HG03175 (cell line): ENCODE measurements around the gene SMYD4.
"Not testable (repeated sequence)": the region's sequence is repeated elsewhere in the genome, so short reads cannot be mapped to it uniquely, and the experiment has no call there.

Experiments
- ATAC-seq: cut with Tn5 transposase; IDR thresholded peaks from one replicate; pipeline ENCODE4 v1.9.1; 2021; ENCODE audit warnings: mild to moderate bottlenecking, moderate library complexity; ENCODE audit not compliant: unreplicated experiment

The SMYD4 gene

DNA sequence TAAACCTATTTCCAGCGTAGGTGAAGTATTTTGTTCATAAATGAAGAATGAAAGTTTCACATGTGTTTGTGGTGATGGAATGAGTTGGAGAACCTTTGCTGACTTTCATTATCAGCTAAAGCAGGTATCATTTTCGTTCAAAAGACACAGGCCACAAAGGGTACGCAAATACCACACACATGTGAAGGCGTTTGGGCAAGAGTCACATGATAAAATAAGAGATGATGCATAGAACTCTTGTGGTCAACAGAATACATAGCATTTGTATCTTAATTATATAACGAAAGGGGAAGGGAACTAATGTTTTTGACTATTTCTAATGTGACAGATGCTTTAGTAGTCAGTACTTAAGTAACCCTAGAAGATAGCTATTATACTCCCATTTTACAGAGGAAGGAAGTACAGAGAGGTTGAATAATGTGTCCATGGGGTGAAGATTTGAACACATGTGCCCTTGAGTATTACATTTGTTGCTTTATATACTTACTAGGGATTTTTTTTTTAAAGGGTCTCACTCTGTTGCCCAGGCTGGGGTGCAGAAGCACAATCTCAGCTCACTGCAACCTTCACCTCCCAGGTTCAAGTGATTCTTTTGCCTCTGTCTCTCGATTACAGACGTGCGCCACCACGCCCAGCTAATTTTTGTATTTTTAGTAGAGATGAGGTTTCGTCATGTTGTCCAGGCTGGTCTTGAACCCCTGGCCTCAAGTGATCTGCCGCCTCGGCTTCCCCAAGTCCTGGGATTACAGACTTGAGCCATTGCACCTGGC, 4.9 kb upstream of the SMYD4 start:
- peak; percentile 53 for ATAC-seq

DNA sequence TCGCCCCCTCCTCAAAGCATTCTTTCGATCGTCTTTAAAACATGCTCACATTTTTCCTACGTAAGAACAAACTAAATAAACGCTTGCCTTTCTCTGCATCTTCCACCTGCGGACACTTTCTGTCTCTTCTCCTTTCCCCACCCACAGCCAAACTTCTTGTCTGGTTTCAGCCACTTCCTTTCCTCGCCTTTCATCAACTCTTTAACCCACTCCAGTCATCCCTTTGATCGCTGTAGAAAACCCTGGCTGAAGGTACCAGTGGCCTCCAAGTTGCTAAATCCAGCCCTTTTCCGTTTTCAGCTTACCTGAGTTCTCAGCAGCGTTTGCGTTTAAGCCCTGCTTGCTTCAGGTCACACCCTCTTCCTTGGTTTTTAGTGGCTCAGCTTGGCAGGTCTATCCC, 586 bp upstream of the SMYD4 start:
- no peak for ATAC-seq

- ATAC-seq: peak; percentile 11
Observed at GRCh38 chr17:1829216-1829591, 498 bp downstream of the SMYD4 start.

DNA sequence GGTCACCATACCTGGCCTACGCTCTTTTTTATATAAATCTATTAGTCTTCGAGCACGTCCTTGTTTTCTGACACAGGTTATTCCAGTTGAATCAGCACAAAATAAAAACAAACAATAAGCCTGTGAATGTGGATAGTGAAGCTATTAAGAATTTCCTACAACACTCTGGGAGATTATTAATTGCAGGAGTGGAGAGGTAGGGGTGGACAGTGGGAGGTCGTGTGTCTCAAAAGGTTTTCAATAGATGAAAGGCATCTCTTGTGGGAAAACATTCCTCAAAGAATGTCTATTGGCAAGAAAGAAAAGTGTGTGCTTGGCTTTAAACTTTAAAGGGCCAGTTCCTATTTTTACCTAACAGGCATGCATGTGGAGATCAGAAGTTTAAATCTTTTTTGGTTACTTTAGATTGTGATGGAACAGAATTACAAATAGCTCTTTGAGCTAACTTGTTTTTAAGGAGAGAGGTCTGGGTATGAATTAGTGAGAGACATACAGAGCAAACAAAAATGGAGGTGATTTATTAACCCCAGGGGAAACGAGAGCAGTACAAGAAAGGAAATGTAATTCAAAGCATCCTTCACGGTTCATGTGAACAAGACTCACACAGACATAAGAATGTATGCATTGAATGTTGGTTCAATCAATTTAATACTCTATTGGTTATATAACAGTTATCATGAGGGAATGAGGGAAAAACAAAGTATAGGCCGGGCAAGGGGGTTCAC, 9.0 kb downstream of the SMYD4 start:
- no peak for ATAC-seq

DNA sequence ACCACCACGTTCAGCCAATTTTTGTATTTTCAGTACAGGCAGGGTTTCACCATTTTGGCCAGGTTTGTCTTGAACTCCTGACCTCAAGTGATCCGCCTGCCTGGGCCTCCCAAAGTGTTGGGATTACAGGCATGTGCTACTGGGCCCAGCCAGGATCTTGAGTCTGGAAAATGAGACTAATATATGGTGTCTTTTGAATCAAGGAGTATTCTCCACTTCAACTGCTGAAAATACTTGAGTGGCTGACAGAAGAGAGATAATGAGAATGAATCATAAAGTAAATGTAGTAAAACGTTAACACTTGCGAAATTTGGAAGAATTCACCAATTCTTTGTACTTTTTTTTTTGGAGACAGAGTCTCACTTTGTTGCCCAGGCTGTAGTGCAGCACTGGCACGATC, 16.6 kb downstream of the SMYD4 start:
- no peak for ATAC-seq

GRCh38 chr17:1810450-1811103, 19.1 kb downstream of the SMYD4 start:
- ATAC-seq: no peak

DNA sequence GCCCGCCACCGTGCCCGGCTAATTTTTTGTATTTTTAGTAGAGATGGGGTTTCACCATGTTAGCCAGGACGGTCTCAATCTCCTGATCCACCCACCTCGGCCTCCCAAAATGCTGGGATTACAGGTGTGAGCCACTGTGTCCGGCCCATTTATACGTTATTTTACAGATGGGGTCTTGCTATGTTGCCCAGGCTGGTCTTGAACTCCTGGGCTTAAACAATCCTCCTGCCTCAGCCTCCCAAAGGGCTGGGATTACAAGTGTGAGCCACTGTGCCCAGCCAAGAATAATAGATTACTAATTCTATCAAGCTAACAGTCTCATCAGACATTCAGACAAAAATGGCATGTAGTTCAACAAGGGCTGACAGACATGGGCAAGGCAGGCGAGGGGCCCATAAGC, 19.9 kb downstream of the SMYD4 start:
- ATAC-seq: not testable (repeated sequence)

- ATAC-seq: no peak
Observed at GRCh38 chr17:1808644-1809043, 21.1 kb downstream of the SMYD4 start.

DNA sequence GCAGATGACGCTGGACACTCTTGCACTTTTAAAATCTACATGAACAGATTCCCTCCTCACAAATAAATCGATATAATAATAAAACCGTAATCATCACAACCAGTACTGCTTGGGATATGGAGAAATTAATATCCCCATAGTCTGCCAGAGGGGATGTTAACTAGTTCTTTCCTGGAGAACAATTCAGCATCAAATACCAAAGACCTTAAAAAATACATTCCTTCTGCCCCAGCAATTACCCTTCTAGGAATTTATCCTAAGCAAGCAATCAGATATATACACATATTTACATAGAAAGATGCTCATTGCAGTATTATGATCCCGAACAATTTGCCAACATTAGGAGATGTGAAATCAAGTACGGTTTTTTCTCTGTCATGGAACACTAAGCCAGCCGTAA, 21.8 kb downstream of the SMYD4 start:
- no peak for ATAC-seq

DNA sequence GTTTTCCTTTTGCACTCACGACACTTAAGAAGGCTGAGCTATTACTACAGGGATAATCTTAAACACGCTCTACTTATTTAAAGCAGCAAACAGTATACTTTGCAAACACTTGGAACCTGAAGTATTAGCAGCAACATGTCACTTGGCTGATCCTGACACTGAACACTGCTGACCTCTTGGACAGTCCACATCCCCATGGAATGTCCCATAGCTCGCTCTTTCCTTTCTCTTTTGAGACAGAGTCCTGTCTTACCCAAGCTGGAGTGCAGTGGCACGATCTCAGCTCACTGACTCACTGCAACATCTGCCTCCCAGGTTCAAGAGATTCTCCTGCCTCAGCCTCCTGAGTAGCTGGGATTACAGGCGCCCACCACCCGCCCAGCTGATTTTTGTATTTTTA, 26.4 kb downstream of the SMYD4 start:
- ATAC-seq: no peak

- no peak for ATAC-seq
Observed at GRCh38 chr17:1802429-1802828, 27.3 kb downstream of the SMYD4 start.

DNA sequence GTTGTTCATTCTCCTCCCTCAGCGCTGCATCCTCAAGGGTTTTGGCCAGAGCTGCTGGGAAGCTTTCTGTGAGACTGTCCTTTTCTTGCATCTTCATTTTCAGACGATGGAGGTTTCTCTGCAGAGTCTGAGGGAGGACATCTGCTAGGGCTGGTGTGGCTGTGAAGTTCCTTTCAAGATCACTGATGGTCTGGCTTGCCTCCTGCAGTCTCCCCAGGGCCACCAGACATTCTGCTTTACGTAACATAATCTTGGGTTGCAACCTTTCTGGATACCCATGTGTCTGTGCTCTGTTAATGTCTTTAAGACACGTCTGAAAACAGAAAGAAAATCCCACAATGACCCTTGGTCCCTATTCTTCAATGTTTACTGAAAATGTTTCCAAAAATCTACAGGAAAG, 29.0 kb downstream of the SMYD4 start:
- ATAC-seq: no peak

GRCh38 chr17:1800240-1800639, 29.5 kb downstream of the SMYD4 start:
- no peak for ATAC-seq

- ATAC-seq: not testable (repeated sequence)
Observed at GRCh38 chr17:1797846-1798245, 31.9 kb downstream of the SMYD4 start.

- ATAC-seq: no peak
Observed at GRCh38 chr17:1797323-1797722, 32.4 kb downstream of the SMYD4 start.

DNA sequence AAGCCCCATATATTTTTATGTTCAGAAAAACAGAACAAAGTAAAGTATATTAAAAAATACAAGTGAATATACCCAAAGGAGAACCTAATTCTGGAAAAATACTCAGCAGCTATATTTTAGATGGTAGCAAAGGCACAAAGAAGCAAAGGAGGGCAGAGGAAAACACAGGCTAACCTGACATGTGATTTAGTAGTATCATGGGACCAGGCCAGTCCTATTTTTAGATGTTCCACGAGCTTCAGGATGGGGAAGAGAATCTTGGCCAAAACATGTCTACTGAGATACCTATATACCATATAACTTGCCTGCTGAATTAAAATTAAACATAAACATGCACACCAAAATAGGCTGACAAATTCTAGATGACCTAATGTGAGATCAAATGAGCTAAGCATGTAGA, 32.9 kb downstream of the SMYD4 start:
- no peak for ATAC-seq

- no peak for ATAC-seq
Observed at GRCh38 chr17:1793447-1793806, 36.3 kb downstream of the SMYD4 start.

DNA sequence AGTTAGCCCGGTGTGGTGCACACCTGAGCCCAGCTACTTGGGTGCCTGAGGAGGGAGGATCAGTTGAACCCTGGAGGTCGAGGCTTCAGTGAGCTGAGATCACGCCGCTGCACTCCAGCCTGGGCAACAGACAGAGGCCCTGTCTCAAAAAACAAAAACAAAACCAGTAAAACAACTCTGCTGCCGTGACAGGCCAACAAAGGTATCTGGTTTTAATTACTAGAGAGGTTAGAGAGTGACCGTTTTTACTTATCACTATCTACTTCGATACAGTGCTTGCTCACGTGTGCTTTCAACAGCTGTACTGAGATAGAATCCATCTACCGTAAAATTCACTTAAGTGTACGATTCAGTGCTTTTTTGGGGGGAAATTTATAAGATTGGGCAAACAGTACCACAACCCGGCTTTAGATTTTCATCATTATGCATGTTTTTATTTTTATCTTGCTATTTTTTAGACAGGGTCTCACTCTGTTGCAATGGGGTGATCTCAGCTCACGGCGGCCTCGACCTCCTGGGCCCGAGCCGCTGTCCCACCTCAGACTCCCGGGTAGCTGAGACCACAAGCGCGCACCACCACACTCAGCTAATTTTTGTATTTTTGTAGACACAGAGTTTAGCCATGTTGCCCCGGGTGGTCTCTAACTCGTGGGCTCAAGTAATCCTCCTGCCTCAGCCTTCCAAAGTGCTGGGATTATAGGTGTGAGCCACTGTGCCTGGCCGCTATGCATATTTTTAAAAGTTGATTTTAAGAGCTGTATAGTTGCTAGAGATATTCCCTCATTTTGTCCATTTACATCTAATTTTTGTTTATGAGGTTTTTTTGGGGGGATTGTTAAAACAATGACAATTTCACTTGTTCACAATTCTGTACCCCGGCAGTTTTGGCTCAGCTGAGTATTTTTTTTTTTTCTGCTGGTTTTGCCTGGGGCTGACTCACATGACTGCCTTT, 36.9 kb downstream of the SMYD4 start:
- no peak for ATAC-seq

- no peak for ATAC-seq
Observed at GRCh38 chr17:1789936-1790335, 39.8 kb downstream of the SMYD4 start.

DNA sequence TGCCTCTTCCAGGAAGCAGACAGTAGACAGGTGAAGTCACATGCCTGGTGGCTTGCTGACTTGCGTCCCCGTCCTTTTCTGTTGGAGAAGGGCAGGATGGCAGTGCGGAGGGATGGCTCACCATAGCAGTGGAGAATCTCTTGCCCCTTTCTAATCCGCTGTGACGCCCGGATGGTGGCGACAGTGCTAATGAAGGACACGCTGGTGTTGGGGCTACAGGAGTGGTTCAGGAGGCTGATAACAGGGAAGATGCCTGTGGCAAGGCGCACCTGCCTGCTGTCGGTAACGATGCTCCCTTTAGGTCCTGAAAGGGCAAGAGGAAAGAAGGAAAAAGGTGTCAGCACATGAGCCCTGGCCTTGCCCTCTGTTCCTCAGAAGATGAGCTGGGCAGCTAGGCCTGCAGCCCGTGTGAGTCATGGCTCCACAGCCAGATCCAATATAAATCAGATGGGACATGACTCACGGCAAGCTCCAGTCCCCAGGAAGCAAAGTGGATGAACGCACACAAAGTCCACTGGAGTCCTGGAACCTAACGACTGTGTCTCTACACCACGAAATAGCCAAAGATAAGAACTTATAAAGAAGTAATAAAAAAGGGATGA, 42.3 kb downstream of the SMYD4 start:
- ATAC-seq: no peak

- no peak for ATAC-seq
Observed at GRCh38 chr17:1786708-1787107, 43.0 kb downstream of the SMYD4 start.
